WTC11 (cell line): ENCODE measurements around the gene MTCL1. TPM values are rescaled to one million over a fixed set of nuclear protein-coding genes. Genes with fewer than 3 reads are reported as not detected.
A peak's percentile ranks its signal among the peaks of the same experiment; 100 is the strongest.

Experiments
- ATAC-seq: fragments of 200-7000 bp; cut with Tn5 transposase; 2 replicates; pipeline ENCODE4 v1.10.0; 2021; ENCODE audit warnings: mild to moderate bottlenecking, moderate library complexity
- CTCF ChIA-PET: fragments of 300-600 bp; sonication (Branson Sonifier 250); formaldehyde crosslinking; loops from one replicate; lab custom pipeline; 2021; ENCODE audit warnings: antibody characterized with exemption; lab: Charles Lee
- POLR2A ChIA-PET: fragments of 350-600 bp; sonication (Branson Sonifier 250); formaldehyde crosslinking; loops from one replicate; lab custom pipeline; 2021; ENCODE audit warnings: antibody characterized with exemption; lab: Charles Lee
- DNase-seq: peaks from one replicate; pipeline ENCODE4 v3.0.0; 2021; ENCODE audit warnings: low spot score
- H3K27ac Mint-ChIP-seq: 2 replicates; pipeline ENCODE4 v1.8.0; 2021; ENCODE audit warnings: mixed read lengths
- H3K27me3 Mint-ChIP-seq: 2 replicates; pipeline ENCODE4 v1.8.0; 2021; ENCODE audit warnings: low read depth, mild to moderate bottlenecking, moderate library complexity, mixed read lengths
- H3K36me3 Mint-ChIP-seq: 2 replicates; pipeline ENCODE4 v1.8.0; 2021; ENCODE audit warnings: mixed read lengths
- H3K4me1 Mint-ChIP-seq: 2 replicates; pipeline ENCODE4 v1.8.0; 2022; ENCODE audit warnings: mixed read lengths
- H3K4me3 Mint-ChIP-seq: 2 replicates; pipeline ENCODE4 v1.8.0; 2021; ENCODE audit warnings: mild to moderate bottlenecking, moderate library complexity, mixed read lengths
- H3K9me3 Mint-ChIP-seq: 2 replicates; pipeline ENCODE4 v1.8.0; 2021; ENCODE audit warnings: mixed read lengths
- CREB1 ChIP-seq: sonication (generic); formaldehyde crosslinking; IDR thresholded peaks from 2 replicates; pipeline ENCODE4 v1.8.0; 2023; ENCODE audit warnings: mild to moderate bottlenecking, missing genetic modification reagents
- ELF4 ChIP-seq: sonication (generic); formaldehyde crosslinking; IDR thresholded peaks from 2 replicates; pipeline ENCODE4 v1.8.1; 2022; ENCODE audit warnings: low read depth, mild to moderate bottlenecking, moderate library complexity, missing genetic modification reagents
- ERG ChIP-seq: fragments of 250-450 bp; sonication (Bioruptor Pico); IDR thresholded peaks from 2 replicates; pipeline ENCODE4 v1.8.0; 2021; ENCODE audit warnings: mild to moderate bottlenecking
- ETV6 ChIP-seq: sonication (generic); formaldehyde crosslinking; IDR thresholded peaks from 2 replicates; pipeline ENCODE4 v1.8.1; 2022; ENCODE audit warnings: mild to moderate bottlenecking, missing genetic modification reagents
- FOXK1 ChIP-seq: sonication (generic); formaldehyde crosslinking; IDR thresholded peaks from 2 replicates; pipeline ENCODE4 v1.8.0; 2022; ENCODE audit warnings: mild to moderate bottlenecking, moderate library complexity, missing genetic modification reagents
- MAX ChIP-seq: sonication (generic); formaldehyde crosslinking; IDR thresholded peaks from 2 replicates; pipeline ENCODE4 v1.8.0; 2022; ENCODE audit warnings: mild to moderate bottlenecking, missing genetic modification reagents
- NR1H2 ChIP-seq: sonication (generic); formaldehyde crosslinking; IDR thresholded peaks from 2 replicates; pipeline ENCODE4 v1.9.0; 2021; ENCODE audit warnings: mild to moderate bottlenecking, moderate library complexity, missing genetic modification reagents
- NR2C2 ChIP-seq: sonication (generic); formaldehyde crosslinking; IDR thresholded peaks from 2 replicates; pipeline ENCODE4 v1.8.0; 2022; ENCODE audit warnings: mild to moderate bottlenecking, missing genetic modification reagents
- STAT6 ChIP-seq: sonication (generic); formaldehyde crosslinking; conservative IDR thresholded peaks from 2 replicates; pipeline ENCODE4 v1.8.1; 2023; ENCODE audit warnings: mild to moderate bottlenecking, low read depth, missing genetic modification reagents, moderate library complexity
- TP53 ChIP-seq: sonication (generic); formaldehyde crosslinking; IDR thresholded peaks from 2 replicates; pipeline ENCODE4 v1.8.1; 2023; ENCODE audit warnings: mild to moderate bottlenecking, missing genetic modification reagents
- USF1 ChIP-seq: sonication (generic); formaldehyde crosslinking; IDR thresholded peaks from 2 replicates; pipeline ENCODE4 v1.8.0; 2022; ENCODE audit warnings: mild to moderate bottlenecking, missing genetic modification reagents
- ZNF281 ChIP-seq: sonication (generic); formaldehyde crosslinking; IDR thresholded peaks from 2 replicates; pipeline ENCODE4 v1.8.0; 2023; ENCODE audit warnings: mild to moderate bottlenecking, missing genetic modification reagents
- total RNA-seq: library from RNA; stranded (reverse); gene quantifications from 3 replicates; pipeline ENCODE4 v1.2.3, GENCODE V29; 2021
- TF ChIP-seq, protein P1 (sequence below): fragments of 250-450 bp; sonication (Bioruptor Pico); IDR thresholded peaks from 2 replicates; pipeline ENCODE4 v1.9.0; 2021; ENCODE audit warnings: moderate library complexity, mild to moderate bottlenecking, inconsistent platforms, borderline replicate concordance
- TF ChIP-seq, protein P2 (sequence below): fragments of 250-450 bp; sonication (Bioruptor Pico); IDR thresholded peaks from 2 replicates; pipeline ENCODE4 v2.1.2; 2022; ENCODE audit warnings: mild to moderate bottlenecking, moderate library complexity
- TF ChIP-seq, protein P3 (sequence below): sonication (generic); formaldehyde crosslinking; IDR thresholded peaks from 2 replicates; pipeline ENCODE4 v1.8.1; 2023; ENCODE audit warnings: mild to moderate bottlenecking, moderate library complexity, missing genetic modification reagents

The MTCL1 gene
- total RNA-seq, 1 experiment from 2014 or later, result 64.3 TPM

GRCh38 chr18:8810157-8810556 is 104.8 kb downstream of the MTCL1 start (continued):
- TF ChIP-seq ETV6 (CRISPR knock-in tag) (no peak), NR1H2 (CRISPR knock-in tag) (no peak), CREB1 (CRISPR knock-in tag) (no peak), TP53 (CRISPR knock-in tag) (no peak), STAT6 (CRISPR knock-in tag) (no peak), ZNF281 (no peak), ERG (CRISPR knock-in tag) (no peak), USF1 (CRISPR knock-in tag) (no peak), FOXK1 (CRISPR knock-in tag) (no peak)
- TF ChIP-seq, protein P1, sequence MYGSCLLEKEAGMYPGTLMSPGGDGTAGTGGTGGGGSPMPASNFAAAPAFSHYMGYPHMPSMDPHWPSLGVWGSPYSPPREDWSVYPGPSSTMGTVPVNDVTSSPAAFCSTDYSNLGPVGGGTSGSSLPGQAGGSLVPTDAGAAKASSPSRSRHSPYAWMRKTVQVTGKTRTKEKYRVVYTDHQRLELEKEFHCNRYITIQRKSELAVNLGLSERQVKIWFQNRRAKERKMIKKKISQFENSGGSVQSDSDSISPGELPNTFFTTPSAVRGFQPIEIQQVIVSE, result no peak

GRCh38 chr18:8811115-8811514 is 105.8 kb downstream of the MTCL1 start:
- Mint-ChIP-seq H3K4me3 (no peak overlapping the region), H3K27ac (peak overlapping the region; percentile 62; the same call in 1 of the 2 replicates), H3K9me3 (no peaks in the 10 kb centered on the region), H3K36me3 (peaks cover 64% of the 10 kb centered on the region), H3K4me1 (no peaks in the 10 kb centered on the region), H3K27me3 (no peaks in the 10 kb centered on the region)
- POLR2A ChIA-PET, result interaction anchor here (0.7 kb wide), 1 partner anchor 9 kb away, joined by 3 read pairs; no protein-coding TSS in a partner anchor
- DNase-seq (no peak), ATAC-seq (no peak)
- TF ChIP-seq, protein P2, sequence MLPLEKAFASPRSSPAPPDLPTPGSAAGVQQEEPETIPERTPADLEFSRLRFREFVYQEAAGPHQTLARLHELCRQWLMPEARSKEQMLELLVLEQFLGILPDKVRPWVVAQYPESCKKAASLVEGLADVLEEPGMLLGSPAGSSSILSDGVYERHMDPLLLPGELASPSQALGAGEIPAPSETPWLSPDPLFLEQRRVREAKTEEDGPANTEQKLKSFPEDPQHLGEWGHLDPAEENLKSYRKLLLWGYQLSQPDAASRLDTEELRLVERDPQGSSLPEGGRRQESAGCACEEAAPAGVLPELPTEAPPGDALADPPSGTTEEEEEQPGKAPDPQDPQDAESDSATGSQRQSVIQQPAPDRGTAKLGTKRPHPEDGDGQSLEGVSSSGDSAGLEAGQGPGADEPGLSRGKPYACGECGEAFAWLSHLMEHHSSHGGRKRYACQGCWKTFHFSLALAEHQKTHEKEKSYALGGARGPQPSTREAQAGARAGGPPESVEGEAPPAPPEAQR (CRISPR knock-in tag), result no peak
- TF ChIP-seq MAX (CRISPR knock-in tag) (no peak), ELF4 (CRISPR knock-in tag) (no peak), NR2C2 (CRISPR knock-in tag) (no peak)
- TF ChIP-seq, protein P3, sequence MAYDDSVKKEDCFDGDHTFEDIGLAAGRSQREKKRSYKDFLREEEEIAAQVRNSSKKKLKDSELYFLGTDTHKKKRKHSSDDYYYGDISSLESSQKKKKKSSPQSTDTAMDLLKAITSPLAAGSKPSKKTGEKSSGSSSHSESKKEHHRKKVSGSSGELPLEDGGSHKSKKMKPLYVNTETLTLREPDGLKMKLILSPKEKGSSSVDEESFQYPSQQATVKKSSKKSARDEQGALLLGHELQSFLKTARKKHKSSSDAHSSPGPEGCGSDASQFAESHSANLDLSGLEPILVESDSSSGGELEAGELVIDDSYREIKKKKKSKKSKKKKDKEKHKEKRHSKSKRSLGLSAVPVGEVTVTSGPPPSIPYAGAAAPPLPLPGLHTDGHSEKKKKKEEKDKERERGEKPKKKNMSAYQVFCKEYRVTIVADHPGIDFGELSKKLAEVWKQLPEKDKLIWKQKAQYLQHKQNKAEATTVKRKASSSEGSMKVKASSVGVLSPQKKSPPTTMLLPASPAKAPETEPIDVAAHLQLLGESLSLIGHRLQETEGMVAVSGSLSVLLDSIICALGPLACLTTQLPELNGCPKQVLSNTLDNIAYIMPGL (CRISPR knock-in tag), result no peak
- CTCF ChIA-PET, result no interaction called here
